ENCODE data around the gene FNDC3B. TPM values are rescaled to one million over a fixed set of nuclear protein-coding genes. Genes with fewer than 3 reads are reported as not detected.
"Not testable (repeated sequence)": the region's sequence is repeated elsewhere in the genome, so short reads cannot be mapped to it uniquely, and the experiment has no call there.

FNDC3B gene
- 53.0 and 139 TPM in 2 replicates for total RNA-seq (ENCODE audit: low replicate concordance)

GRCh38 chr3:172039436-172040077 is at the start of gene FNDC3B:
TSS of gene FNDC3B (plus strand) at chr3:172039578. CDS start at chr3:172112480, 72,902 bp downstream.
- peak within 1 kb of the TSS; percentile 83 for H3K4me3 ChIP-seq (ENCODE audit: low read depth, low read length)
- TF ChIP-seq, protein P1, sequence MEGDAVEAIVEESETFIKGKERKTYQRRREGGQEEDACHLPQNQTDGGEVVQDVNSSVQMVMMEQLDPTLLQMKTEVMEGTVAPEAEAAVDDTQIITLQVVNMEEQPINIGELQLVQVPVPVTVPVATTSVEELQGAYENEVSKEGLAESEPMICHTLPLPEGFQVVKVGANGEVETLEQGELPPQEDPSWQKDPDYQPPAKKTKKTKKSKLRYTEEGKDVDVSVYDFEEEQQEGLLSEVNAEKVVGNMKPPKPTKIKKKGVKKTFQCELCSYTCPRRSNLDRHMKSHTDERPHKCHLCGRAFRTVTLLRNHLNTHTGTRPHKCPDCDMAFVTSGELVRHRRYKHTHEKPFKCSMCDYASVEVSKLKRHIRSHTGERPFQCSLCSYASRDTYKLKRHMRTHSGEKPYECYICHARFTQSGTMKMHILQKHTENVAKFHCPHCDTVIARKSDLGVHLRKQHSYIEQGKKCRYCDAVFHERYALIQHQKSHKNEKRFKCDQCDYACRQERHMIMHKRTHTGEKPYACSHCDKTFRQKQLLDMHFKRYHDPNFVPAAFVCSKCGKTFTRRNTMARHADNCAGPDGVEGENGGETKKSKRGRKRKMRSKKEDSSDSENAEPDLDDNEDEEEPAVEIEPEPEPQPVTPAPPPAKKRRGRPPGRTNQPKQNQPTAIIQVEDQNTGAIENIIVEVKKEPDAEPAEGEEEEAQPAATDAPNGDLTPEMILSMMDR (IDR thresholded peaks at IDR 0.05; ENCODE audit: insufficient read depth, low read length) = no peak
- DNase-seq (ENCODE audit: low read depth) = peak; percentile 96

DNA sequence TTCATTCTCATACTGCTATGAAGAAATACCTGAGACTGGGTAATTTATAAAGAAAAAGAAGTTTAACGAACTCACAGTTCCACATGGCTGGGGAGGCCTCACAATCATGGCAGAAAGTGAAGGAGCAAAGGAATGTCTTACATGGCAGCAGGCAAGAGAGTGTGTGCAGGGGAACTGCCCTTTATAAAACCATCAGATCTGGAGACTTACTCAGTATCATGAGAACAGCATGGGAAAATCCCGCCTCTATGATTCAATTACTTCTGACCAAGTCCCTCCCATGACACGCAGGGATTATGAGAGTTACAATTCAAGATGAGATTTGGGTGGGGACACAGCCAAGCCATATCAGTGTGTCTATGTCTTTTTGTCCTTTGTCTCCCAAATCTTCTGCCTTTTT is 49.1 kb upstream of the FNDC3B start:
- not testable (repeated sequence) for H3K4me3 ChIP-seq (ENCODE audit: low read depth, low read length); DNase-seq (ENCODE audit: low read depth)

DNA sequence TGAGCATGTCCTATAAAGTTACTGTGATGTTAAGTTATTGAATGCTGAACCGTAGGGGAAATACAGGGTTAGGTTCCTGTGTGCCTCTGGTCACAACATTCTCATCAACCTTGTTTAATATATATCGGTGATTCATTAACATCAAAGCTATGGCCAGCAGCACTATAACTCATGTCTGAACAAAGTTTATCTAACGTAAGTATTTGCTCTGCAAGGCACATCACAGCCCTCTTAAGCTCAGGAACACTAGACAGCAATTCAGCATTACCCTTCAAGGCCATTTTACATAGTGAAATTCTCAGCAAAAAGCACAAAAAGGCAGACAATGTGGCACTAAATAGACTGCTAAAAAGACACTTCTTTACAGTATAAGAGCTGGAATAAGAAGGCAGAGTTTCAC is 48.2 kb upstream of the FNDC3B start:
- TF ChIP-seq, protein P1 (IDR thresholded peaks at IDR 0.05; ENCODE audit: insufficient read depth, low read length) = no peak
- no peak for DNase-seq (ENCODE audit: low read depth)
- no peak overlapping the region for H3K4me3 ChIP-seq (ENCODE audit: low read depth, low read length)

DNA sequence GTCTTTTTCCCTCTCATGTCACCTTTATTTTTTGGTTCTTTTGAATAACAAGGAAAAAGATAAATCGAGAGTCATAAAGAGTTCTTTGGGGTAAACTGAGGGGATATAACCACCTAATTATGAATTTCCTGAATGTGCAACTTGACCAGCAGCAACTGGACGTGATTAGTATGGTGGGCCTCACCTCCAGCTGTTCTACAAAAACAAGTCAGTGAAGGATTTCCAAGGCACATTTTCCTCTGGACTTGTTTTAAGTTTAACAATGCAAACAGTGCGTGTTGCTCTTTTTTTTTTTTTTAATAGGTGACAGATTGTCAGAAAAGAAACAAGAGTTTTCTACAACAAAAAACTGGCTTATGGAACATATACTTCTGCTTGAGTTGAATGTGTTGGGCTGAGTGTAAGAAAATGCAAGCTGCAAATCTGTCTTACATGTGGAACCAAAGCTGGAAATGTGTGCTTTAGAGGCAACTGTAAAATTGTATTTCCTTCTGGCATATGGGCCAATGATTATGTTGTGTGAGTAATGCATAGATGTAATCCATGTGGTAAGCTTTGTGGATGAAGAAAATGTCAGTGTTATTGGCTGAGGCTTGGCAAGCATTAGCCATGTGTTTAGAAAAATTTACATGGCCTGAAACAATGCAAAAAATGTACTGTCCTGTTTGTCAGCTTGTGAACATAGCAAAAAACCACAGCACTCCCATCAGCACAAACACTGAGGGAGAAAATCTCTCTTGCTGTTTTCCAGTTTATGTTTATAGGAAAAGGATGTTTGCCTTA is 44.5 kb upstream of the FNDC3B start:
- TF ChIP-seq, protein P1 (IDR thresholded peaks at IDR 0.05; ENCODE audit: insufficient read depth, low read length) = no peak
- no peak overlapping the region for H3K4me3 ChIP-seq (ENCODE audit: low read depth, low read length)
- peak; percentile 83 for DNase-seq (ENCODE audit: low read depth)

GRCh38 chr3:171995486-171995885 is 43.9 kb upstream of the FNDC3B start:
- H3K4me3 ChIP-seq (ENCODE audit: low read depth, low read length) = no peak overlapping the region
- TF ChIP-seq, protein P1 (IDR thresholded peaks at IDR 0.05; ENCODE audit: insufficient read depth, low read length) = no peak
- DNase-seq (ENCODE audit: low read depth) = no peak

DNA sequence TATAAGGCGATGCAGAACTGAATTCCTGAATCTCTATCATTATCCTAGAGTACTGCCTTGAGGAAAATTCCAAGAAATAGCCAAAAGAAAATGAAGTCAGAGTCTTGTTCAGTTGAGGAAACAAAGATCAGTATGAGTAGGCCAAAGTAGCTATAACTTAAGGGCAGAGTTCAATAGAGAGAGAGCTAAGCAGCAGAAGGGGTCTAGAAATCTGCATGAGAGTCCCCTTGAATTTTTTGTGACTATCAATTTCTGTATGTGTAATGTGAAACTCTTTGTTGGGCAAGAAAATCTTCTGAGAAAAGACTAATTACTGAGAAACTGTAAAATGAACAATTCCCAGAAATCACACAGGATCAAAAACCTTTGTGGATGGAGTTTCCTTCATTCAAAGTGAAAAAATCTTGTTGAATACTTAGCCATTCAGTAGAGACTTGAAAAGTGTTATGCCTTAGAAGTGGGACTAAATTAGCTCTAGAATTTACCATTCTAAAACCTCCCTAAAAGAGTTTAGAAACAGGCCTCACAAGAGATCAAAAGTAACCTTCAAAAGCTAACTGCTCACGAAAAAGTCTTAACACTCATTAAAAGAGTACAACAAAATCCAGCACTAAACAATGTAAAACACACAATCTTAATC is 43.1 kb upstream of the FNDC3B start:
- no peak for DNase-seq (ENCODE audit: low read depth)
- TF ChIP-seq, protein P1 (IDR thresholded peaks at IDR 0.05; ENCODE audit: insufficient read depth, low read length) = no peak

GRCh38 chr3:171998731-171999130 is 40.6 kb upstream of the FNDC3B start:
- DNase-seq (ENCODE audit: low read depth); H3K4me3 ChIP-seq (ENCODE audit: low read depth, low read length): not testable (repeated sequence)

More for the DNA sequence above, 43.1 kb upstream of the FNDC3B start:
- H3K4me3 ChIP-seq (ENCODE audit: low read depth, low read length) = no peak overlapping the region

DNA sequence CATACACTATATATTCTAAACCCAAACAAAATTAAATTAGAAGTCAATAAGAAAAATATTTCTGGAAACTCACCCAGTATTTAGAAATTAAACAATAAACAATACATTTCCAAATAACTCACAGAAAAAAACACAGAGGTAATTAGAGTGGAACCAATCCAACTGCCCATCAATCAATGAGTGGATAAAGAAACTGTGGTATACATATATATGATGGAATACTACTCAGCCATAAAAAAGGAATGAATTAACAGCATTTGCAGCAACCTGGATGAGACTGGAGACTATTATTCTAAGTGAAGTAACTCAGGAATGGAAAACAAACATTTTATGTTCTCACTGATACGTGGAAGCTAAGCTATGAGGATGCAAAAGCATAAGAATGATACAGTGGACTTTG is 37.8 kb upstream of the FNDC3B start:
- DNase-seq (ENCODE audit: low read depth); H3K4me3 ChIP-seq (ENCODE audit: low read depth, low read length): not testable (repeated sequence)

Data from fibroblast of the aortic adventitia (primary cell).